ENCODE measurements around the gene MGAT5B.

DNA sequence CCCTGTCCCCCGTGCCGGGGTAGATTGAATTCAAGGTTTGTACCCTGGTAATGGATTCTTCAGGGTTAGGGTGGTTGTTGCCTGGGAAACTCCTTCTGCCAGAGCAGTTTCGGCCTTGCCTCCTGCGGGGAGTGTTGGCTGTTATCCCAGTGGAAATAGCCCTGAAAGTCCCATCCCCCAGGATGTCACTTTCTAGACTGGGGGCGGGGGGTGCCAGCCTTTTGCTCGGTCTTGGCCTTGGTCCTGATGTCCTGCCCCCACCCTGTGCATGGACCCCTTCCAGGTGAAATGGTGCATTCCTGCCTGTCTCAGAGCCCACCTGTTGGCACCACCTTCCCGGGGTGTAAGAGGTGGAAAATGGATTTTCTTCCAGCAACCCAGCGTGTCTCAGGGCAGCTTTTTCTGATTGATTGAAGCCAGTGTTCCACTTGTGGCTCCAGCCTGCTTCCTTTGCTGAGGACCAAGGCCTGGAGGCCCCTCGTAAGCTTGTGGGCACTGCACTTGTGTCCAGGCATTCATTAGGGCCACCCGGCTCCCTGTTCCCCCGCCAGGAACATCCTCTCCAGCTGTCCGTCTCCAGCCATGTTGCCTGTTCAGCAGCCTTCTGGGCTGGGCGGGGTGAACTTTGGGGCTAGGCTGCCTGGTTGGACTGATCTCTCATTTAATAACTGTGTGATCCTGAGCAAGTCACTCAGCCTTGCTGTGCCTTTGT is 25.6 kb downstream of the MGAT5B start:
- TF ChIP-seq, protein P1, sequence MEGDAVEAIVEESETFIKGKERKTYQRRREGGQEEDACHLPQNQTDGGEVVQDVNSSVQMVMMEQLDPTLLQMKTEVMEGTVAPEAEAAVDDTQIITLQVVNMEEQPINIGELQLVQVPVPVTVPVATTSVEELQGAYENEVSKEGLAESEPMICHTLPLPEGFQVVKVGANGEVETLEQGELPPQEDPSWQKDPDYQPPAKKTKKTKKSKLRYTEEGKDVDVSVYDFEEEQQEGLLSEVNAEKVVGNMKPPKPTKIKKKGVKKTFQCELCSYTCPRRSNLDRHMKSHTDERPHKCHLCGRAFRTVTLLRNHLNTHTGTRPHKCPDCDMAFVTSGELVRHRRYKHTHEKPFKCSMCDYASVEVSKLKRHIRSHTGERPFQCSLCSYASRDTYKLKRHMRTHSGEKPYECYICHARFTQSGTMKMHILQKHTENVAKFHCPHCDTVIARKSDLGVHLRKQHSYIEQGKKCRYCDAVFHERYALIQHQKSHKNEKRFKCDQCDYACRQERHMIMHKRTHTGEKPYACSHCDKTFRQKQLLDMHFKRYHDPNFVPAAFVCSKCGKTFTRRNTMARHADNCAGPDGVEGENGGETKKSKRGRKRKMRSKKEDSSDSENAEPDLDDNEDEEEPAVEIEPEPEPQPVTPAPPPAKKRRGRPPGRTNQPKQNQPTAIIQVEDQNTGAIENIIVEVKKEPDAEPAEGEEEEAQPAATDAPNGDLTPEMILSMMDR (conservative IDR thresholded peaks at IDR 0.05 in 1 of 2, IDR thresholded peaks at IDR 0.05 in 1 of 2; ENCODE audit: extremely low read depth in 1 of 2, insufficient read depth in 1 of 2, low read depth in 1 of 2, low read length in 2 of 2) = no peak
- TF ChIP-seq EZH2 (IDR thresholded peaks at IDR 0.05; ENCODE audit: borderline replicate concordance, low read length) = no peak
